HL-60/S4 treated with retinoic acid at 250 ng/mL for 4 days and 3 days (cell line): ENCODE results near the gene TMEM59.
"Not testable (repeated sequence)": the region's sequence is repeated elsewhere in the genome, so short reads cannot be mapped to it uniquely, and the experiment has no call there.

Source experiments
- in situ Hi-C: fragments of 300-500 bp; cut with MboI; formaldehyde crosslinking; loops from 2 replicates; pipeline ENCODE4 v1.7.0; 2022; ENCODE audit warnings: low sequenced_read_pairs

TMEM59 gene

GRCh38 chr1:54052934-54053744 lies at the start of gene TMEM59, which contains the start of gene TCEANC2:
TSS of gene TMEM59 (minus strand) at chr1:54053204. CDS start at chr1:54053188, 16 bp downstream.
TSS of gene TCEANC2 (plus strand) at chr1:54053608. CDS start at chr1:54054423, 815 bp downstream.
- in situ Hi-C loops, result no loop called here

- in situ Hi-C loops, result no loop called here
These were observed 47.5 kb upstream of the TMEM59 start for GRCh38 chr1:54100500-54100899.

- in situ Hi-C loops, result no loop called here
These were observed 46.1 kb upstream of the TMEM59 start for GRCh38 chr1:54099061-54099610.

- in situ Hi-C loops, result no loop called here
These were observed 43.9 kb upstream of the TMEM59 start for GRCh38 chr1:54096877-54097240.

GRCh38 chr1:54096227-54096876 lies 43.3 kb upstream of the TMEM59 start:
- in situ Hi-C loops, result no loop called here

GRCh38 chr1:54095546-54096226 lies 42.7 kb upstream of the TMEM59 start:
- in situ Hi-C loops, result no loop called here

GRCh38 chr1:54094730-54095105 lies 41.7 kb upstream of the TMEM59 start:
- in situ Hi-C loops, result not testable (repeated sequence)

GRCh38 chr1:54094001-54094729 lies 41.2 kb upstream of the TMEM59 start:
- in situ Hi-C loops, result no loop called here

GRCh38 chr1:54091666-54092065 lies 38.7 kb upstream of the TMEM59 start:
- in situ Hi-C loops, result no loop called here

- in situ Hi-C loops, result no loop called here
These were observed 35.4 kb upstream of the TMEM59 start for GRCh38 chr1:54088385-54088784.

- in situ Hi-C loops, result no loop called here
These were observed 33.8 kb upstream of the TMEM59 start for GRCh38 chr1:54086754-54087153.

- in situ Hi-C loops, result no loop called here
These were observed 31.8 kb upstream of the TMEM59 start for GRCh38 chr1:54084794-54085193.

- in situ Hi-C loops, result no loop called here
These were observed 28.6 kb upstream of the TMEM59 start for GRCh38 chr1:54081306-54082270.

- in situ Hi-C loops, result no loop called here
These were observed 27.6 kb upstream of the TMEM59 start for GRCh38 chr1:54080598-54081049.

- in situ Hi-C loops, result no loop called here
These were observed 24.4 kb upstream of the TMEM59 start for GRCh38 chr1:54077359-54077758.

GRCh38 chr1:54070171-54070837 lies 17.3 kb upstream of the TMEM59 start:
- in situ Hi-C loops, result no loop called here

GRCh38 chr1:54069791-54070170 lies 16.8 kb upstream of the TMEM59 start:
- in situ Hi-C loops, result no loop called here

GRCh38 chr1:54064299-54064698 lies 11.3 kb upstream of the TMEM59 start:
- in situ Hi-C loops, result no loop called here

- in situ Hi-C loops, result no loop called here
These were observed 1.4 kb upstream of the TMEM59 start for GRCh38 chr1:54054438-54054749.
